Vagina (tissue), 2 donors: Measurements from ENCODE around the gene ZBTB7C. TPM values are rescaled to one million over a fixed set of nuclear protein-coding genes. Genes with fewer than 3 reads are reported as not detected.

Source experiments
- DNase-seq, 2 donors: peaks; one replicate each; pipeline ENCODE4 v3.0.0-alpha.2; 2017; ENCODE audit errors: extremely low spot score in 2 of 2
- H3K27ac ChIP-seq: fragments of 200-600 bp; sonication (generic); one replicate; pipeline ENCODE4 v1.5.1; 2019
- H3K27me3 ChIP-seq: fragments of 200-600 bp; sonication (generic); one replicate; pipeline ENCODE4 v1.5.1; 2019
- H3K36me3 ChIP-seq, 2 donors: fragments of 200-600 bp; sonication (generic); one replicate each; pipeline ENCODE4 v1.5.1; 2017 to 2019
- H3K4me1 ChIP-seq: fragments of 200-600 bp; sonication (generic); one replicate; pipeline ENCODE4 v1.5.1; 2019
- H3K4me3 ChIP-seq, 2 donors: fragments of 200-600 bp; sonication (generic); 1 replicate in 1 of 2; 2 replicates in 1 of 2; pipeline ENCODE4 v1.5.1; 2016 to 2019
- H3K9me3 ChIP-seq: fragments of 200-600 bp; sonication (generic); one replicate; pipeline ENCODE4 v1.5.1; 2019
- POLR2A ChIP-seq, 2 donors: fragments of 450-650 bp; IDR thresholded peaks; one replicate each; pipeline ENCODE4 v1.6.1; 2017; ENCODE audit warnings: antibody characterized with exemption in 2 of 2, mild to moderate bottlenecking in 2 of 2, moderate library complexity in 2 of 2
- POLR2AphosphoS5 ChIP-seq, 2 donors: sonication (generic); formaldehyde crosslinking; IDR thresholded peaks; one replicate each; pipeline ENCODE4 v1.9.0; 2017; ENCODE audit warnings: antibody characterized with exemption in 2 of 2, mild to moderate bottlenecking in 2 of 2, low read depth in 1 of 2; ENCODE audit not compliant: insufficient read depth in 1 of 2
- intact Hi-C: fragments of 100-400 bp; cut with DNase I; formaldehyde crosslinking; loops from one replicate; pipeline ENCODE4 v1.15.1; 2023
- total RNA-seq: library from RNA; depleted of rRNA; stranded (reverse); fragments of >200 nt; gene quantifications from one replicate; pipeline ENCODE4 v1.2.3, GENCODE V29; 2016
- TF ChIP-seq, protein P1 (sequence below), 3 experiments: fragments of 450-650 bp in 2 of 3; fragments of 200-600 bp in 1 of 3; sonication (generic) in 1 of 3; IDR thresholded peaks; one replicate each; pipeline ENCODE4 v1.5.1; 2017 to 2019; ENCODE audit warnings: antibody characterized with exemption in 3 of 3, mild to moderate bottlenecking in 2 of 3, moderate library complexity in 2 of 3

Gene ZBTB7C
- total RNA-seq, 1 donor from 2014 or later = 40.5 TPM

GRCh38 chr18:48183613-48184012, 225.6 kb downstream of the ZBTB7C start:
- TF ChIP-seq, protein P1, sequence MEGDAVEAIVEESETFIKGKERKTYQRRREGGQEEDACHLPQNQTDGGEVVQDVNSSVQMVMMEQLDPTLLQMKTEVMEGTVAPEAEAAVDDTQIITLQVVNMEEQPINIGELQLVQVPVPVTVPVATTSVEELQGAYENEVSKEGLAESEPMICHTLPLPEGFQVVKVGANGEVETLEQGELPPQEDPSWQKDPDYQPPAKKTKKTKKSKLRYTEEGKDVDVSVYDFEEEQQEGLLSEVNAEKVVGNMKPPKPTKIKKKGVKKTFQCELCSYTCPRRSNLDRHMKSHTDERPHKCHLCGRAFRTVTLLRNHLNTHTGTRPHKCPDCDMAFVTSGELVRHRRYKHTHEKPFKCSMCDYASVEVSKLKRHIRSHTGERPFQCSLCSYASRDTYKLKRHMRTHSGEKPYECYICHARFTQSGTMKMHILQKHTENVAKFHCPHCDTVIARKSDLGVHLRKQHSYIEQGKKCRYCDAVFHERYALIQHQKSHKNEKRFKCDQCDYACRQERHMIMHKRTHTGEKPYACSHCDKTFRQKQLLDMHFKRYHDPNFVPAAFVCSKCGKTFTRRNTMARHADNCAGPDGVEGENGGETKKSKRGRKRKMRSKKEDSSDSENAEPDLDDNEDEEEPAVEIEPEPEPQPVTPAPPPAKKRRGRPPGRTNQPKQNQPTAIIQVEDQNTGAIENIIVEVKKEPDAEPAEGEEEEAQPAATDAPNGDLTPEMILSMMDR (IDR thresholded peaks at IDR 0.05) = no peak
- no peak for TF ChIP-seq POLR2A (IDR thresholded peaks at IDR 0.05)
- no peak for TF ChIP-seq POLR2AphosphoS5 (IDR thresholded peaks at IDR 0.05; ENCODE audit: insufficient read depth in 1 of 2, low read depth in 1 of 2)
- Histone ChIP-seq H3K4me1 (no peaks in the 10 kb centered on the region), H3K9me3 (no peaks in the 10 kb centered on the region), H3K27ac (no peak overlapping the region), H3K36me3 (no peaks in the 10 kb centered on the region), H3K27me3 (no peaks in the 10 kb centered on the region), H3K4me3 (no peak overlapping the region)
- DNase-seq = no peak
- intact Hi-C loops = no loop called here

DNA sequence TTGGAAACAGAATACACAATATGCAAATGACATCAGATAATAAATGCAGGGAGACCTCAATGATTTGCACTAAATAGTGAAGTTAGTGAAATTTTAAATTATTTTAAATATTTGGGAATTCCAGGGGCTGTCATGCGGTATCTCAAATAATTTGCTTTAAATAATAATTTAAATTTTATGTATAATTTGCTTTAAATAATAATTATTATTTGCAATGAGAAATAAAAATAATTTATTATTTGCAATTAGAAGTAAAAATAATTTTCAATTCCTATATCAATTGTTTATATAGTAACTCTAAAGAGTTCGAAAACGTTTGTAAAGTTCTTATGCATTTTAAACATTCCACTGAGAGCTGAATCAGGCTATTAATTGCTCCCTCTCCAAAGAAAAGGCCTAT, 226.4 kb downstream of the ZBTB7C start:
- Histone ChIP-seq H3K4me1 (no peaks in the 10 kb centered on the region), H3K27me3 (no peaks in the 10 kb centered on the region), H3K9me3 (no peaks in the 10 kb centered on the region), H3K4me3 (no peak overlapping the region), H3K27ac (no peak overlapping the region), H3K36me3 (no peaks in the 10 kb centered on the region)
- no peak for TF ChIP-seq POLR2AphosphoS5 (IDR thresholded peaks at IDR 0.05; ENCODE audit: insufficient read depth in 1 of 2, low read depth in 1 of 2)
- TF ChIP-seq POLR2A (IDR thresholded peaks at IDR 0.05) = no peak
- TF ChIP-seq, protein P1 (IDR thresholded peaks at IDR 0.05) = no peak
- no peak for DNase-seq
- intact Hi-C loops = no loop called here

DNA sequence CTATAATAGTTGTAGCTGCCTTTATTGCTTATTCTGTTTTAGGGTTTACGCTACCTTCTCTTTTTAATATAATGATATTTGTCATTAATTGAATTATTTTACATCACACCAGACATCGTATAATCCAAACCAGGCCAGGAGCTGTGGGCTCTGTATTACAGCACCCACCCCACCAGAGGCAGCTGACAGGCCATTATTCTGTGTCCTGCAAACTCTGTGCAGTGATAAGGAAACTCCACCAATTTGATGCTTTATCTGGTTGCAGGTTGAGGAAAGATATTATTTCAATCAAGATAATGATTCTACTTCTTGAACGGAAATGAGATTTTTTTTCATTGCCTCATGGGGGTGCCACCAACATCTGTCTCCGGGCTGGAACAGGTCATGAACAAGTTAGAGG, 227.3 kb downstream of the ZBTB7C start:
- no peaks in the 10 kb centered on the region for H3K4me1 ChIP-seq
- no peak for DNase-seq
- H3K4me3 ChIP-seq = no peak overlapping the region
- H3K27me3 ChIP-seq = no peaks in the 10 kb centered on the region
- TF ChIP-seq POLR2A (IDR thresholded peaks at IDR 0.05) = no peak
- TF ChIP-seq POLR2AphosphoS5 (IDR thresholded peaks at IDR 0.05; ENCODE audit: insufficient read depth in 1 of 2, low read depth in 1 of 2) = no peak
- TF ChIP-seq, protein P1 (IDR thresholded peaks at IDR 0.05) = no peak
- intact Hi-C loops = no loop called here
- H3K36me3 ChIP-seq = no peaks in the 10 kb centered on the region
- no peaks in the 10 kb centered on the region for H3K9me3 ChIP-seq
- H3K27ac ChIP-seq = no peak overlapping the region

GRCh38 chr18:48181087-48181823, 227.9 kb downstream of the ZBTB7C start:
- Histone ChIP-seq H3K9me3 (no peaks in the 10 kb centered on the region), H3K4me3 (no peak overlapping the region), H3K27ac (no peak overlapping the region), H3K4me1 (no peaks in the 10 kb centered on the region), H3K36me3 (no peaks in the 10 kb centered on the region), H3K27me3 (no peaks in the 10 kb centered on the region)
- no peak for DNase-seq
- intact Hi-C loops = no loop called here
- TF ChIP-seq POLR2A (IDR thresholded peaks at IDR 0.05) = no peak
- TF ChIP-seq, protein P1 (IDR thresholded peaks at IDR 0.05) = no peak
- TF ChIP-seq POLR2AphosphoS5 (IDR thresholded peaks at IDR 0.05; ENCODE audit: insufficient read depth in 1 of 2, low read depth in 1 of 2) = no peak

DNA sequence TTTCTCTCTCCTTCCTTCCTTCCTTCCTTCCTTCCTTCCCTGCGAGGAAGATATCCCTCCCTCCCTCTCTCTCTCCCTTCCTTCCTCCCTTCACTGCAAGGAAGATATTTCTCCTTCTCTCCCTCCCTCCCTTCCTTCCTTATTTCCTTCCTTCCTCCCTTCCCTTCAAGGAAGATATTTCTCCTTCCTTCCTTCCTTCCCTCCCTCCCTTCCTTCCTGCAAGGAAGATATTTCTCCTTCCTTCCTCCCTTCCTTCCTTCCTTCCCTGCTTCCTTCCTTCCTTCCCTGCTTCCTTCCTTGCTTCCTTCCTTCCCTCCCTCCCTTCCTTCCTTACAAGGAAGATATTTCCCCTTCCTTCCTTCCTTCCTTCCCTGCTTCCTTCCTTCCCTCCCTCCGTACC, 229.5 kb downstream of the ZBTB7C start:
- no peak overlapping the region for H3K4me3 ChIP-seq
- no peaks in the 10 kb centered on the region for H3K9me3 ChIP-seq
- no peaks in the 10 kb centered on the region for H3K4me1 ChIP-seq
- no peaks in the 10 kb centered on the region for H3K27me3 ChIP-seq
- no peak for TF ChIP-seq POLR2AphosphoS5 (IDR thresholded peaks at IDR 0.05; ENCODE audit: insufficient read depth in 1 of 2, low read depth in 1 of 2)
- TF ChIP-seq POLR2A (IDR thresholded peaks at IDR 0.05) = no peak
- TF ChIP-seq, protein P1 (IDR thresholded peaks at IDR 0.05) = no peak
- H3K36me3 ChIP-seq = no peaks in the 10 kb centered on the region
- intact Hi-C loops = no loop called here
- no peak for DNase-seq
- H3K27ac ChIP-seq = no peak overlapping the region
